Measurements from ENCODE around the gene TXNDC11.

The TXNDC11 gene

DNA sequence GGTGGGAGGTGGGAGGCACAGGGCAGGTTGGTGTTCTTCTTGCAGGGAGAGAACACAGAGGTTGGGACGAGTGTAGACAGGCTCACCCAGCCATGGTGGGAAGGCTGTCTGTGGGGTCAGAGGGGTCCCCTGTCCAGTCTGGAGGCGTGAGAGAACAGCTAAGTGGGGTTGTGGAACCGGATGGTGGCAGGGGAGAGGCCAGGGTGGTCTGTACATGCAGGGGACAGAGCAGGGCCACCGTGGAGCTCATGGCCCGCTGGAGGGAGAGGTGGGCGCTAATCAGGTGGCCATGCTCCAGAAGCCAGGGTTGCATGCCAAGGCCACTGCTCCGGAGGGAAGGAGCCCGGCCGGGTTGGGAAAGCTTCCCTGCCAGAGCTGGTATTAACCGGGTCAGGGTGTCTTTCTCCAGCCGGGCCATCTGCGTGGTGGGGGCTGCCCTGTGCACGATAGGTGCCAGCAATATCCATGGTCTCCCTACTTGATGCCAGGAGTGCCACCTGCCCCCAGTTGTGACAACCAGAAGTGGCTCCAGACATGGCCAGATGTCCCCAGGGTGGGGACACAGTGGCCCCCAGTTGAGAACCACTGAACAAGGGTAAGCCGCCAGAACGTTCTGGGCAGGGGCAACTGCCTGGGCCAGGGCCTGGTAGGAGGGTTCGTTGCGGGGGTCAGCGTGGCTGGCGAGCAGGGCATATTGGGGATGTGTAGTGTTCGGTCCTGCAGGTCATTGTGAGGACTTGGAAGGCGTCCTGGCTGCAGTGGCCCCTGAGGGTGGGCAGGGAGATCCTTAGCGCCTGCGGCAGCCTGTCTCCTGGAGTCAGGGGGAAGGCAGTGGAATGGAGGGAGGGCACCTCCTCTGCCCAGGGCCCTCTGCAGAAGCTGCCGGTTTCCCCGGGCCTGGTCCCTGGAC, 69.3 kb downstream of the TXNDC11 start:
- DNase-seq: peak in 1 of 2 experiments; percentile 10

DNA sequence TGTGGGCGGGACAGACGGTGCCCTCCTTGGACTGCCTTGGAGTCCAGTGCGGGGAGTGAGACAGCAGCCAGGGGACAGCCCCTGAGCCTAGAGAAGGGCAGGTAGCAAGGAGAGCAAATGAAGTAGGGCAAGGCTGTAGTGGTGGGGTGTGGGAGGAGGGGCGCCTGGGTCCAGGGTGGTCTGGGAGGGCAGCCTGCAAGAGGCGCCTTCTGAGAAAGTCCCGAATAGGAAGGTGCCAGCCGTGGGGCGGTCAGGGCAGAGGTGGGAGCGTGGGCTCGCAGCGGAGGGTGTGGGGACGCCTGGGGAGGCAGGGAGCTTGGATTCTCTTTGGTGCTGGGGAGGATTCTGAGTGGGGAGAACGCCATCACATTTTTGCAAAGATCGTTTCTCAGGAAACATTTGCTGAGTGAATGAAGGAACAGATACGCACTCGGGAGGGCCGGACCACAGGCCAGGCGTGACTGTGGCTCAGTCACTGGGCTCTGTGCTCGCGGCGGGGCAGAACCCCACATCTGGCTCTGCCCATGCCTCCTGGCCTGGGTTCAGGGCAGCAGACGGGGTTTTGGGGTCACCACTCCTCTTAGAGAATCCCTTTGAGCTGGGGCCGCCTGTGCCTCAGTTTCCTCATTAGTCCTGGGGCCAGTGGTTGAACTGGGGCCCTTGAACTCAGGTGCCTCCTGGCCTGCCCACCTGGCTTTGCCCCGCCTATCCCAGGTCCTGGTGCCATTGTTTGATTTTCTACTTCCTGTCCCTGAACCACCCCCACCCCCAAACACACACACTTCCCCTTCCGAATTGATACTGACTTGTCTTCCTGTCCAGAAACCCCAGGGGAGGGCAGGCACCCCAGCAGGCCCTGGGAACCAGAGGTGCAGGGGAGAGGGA, 70.2 kb downstream of the TXNDC11 start:
- DNase-seq: no peak

DNA sequence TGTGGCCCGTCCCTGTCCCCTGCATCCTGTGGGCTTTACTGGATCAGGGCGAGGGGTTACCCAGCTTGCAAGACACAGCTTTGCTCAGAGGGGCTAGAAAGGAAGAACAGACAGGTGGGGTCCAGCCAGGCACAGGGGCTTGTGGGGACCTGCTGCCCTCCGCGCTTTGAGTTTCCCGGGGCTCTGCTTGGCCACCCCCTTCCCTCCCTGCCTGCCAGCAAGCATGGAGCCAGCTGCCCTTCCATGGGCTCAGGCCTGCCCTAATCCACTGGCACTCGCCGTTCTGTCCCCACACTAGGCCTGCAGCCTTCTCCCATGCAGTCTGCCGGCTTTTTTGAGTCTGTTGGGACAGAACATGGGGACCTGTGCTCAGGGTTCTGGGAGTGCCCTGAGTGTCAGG, 71.0 kb downstream of the TXNDC11 start:
- no peak for DNase-seq

DNA sequence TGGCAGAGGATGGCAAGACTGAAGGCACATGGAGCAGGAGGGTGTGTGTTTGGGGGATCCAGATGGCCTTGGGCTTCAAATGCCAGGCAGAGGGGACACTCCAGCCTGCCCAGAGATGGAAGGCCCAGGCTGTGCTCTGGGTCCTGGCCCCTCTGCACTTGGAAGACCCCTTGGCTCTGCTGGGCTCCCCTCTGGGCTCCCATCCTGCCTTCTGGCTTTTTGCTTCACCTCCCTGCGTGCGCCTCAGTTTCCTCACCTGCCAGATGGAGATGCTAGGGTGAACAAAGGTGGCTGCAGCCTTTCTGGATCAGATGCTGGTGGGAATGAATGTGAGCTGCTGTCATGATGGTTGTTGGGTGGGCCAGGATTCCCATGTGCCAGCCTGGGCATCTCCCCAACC, 71.4 kb downstream of the TXNDC11 start:
- DNase-seq: no peak

DNA sequence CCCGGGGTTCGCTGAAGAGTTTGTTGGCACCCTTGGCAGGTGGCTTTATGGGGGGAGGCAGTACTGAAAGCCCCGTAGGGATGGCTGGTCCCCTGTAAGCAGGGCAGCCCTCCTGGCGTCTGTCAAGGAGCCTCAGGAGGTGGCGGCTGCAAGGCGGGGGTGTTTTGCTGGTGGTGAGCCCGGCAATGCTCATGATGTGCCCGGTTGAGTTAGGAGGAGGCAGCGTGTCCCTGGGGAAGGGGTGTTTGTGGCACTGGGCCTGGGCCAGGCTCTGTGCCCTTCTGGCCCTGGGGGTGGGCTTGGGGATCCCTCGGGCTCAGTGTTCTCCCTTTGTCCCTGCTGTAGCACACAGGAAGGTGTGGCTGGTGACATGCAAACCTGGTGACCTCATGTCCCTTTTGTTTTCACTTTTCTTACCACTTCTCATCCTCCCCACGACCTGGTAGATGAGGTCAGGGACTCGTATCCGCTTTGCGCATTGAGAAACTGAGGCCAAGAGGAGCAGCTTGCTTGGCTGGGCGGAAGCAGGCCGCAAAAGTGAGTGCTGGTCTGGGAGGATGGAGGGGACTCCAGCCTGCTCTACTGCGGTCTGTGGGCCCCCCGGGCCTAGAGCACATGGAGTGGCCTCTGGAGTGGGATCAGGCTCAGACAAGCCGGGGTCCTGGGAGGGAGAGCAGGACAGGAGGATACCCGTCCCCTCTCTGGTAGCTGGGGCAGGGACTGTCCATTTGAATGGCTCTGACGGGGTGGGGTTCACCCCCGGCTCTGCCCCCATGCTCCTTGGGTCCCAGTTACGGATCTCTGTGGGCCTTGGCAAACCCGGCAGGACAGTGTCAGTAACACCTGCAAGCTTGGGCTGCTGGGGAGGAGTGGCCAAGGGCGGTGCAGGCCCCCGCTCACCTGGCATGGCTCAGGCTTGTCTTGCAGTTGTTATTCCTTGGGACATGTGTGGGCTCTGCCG, 72.2 kb downstream of the TXNDC11 start:
- DNase-seq: no peak

DNA sequence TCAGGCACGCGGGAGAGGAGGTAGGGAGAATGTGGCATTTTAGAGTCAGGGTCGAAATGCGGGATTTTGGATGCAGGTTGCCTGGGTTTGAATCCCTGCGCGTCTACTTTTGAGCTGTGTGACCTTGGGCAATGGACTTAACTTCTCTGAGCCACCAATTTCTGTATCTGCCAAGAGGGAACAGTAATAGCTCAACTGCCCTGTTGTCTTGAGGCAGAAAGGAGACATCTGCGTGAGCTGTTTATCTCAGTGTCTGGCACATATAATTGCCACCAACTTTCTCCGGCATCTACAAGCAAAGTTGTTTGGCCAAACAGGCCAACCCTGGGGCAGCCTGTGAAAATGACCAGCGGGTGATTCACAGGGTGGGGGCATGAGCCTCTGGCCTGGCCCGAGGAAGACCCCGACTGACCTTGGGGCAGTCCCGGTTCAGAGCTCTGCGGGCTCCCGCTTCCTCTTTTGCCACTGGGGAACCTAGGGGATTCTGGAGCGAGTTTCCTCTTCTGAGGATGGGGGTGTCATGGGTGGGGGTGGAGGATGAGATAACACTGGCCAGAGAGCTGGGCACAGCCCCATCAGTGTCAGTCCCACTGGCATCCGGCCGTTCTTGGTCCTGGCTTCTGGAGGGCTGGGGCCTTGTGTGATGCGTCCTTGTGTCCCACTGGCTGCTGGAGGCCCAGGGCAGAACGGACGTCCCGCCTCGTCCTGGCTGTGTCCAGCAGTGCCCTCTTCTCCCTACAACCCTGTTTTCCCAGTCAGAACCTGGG, 73.1 kb downstream of the TXNDC11 start:
- DNase-seq: no peak

DNA sequence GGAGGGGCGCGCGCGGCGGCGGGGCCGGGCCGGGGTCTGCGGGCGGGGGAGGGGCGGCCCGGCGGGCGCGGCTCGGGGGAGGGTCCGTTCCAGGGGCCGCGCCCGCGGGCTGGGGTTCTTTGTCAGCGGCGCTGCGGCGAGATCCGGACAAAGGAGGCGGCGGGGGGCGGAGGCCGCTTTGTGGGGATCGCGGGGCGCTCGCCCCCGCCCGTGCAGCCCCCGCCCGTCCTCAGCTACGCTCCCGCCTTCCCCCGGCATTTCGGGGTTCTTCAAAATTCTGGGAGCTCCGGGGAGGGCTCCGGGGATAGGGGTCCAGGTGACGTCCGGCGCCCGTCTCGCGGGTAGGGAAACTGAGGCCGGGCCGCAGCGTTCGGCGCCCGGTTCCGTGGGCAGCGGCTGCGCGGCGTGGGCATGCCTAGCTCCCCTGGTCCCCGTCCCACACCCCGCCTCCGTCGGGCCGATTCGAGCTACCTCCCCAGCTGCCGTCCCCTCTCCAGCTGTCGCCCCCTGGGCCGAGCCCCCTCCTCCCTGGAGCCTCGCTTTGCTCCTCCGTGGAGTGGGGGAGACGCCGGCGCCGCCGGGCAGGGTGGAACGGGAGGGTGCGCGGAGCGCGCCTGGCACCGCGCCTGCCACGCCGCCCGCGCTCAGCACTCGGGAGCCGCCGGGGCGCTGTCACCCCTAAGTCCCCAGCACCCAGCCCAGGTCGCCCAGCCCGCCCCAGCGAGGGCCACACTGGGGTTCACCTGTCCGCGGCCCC, 73.9 kb downstream of the TXNDC11 start:
- no peak for DNase-seq

DNA sequence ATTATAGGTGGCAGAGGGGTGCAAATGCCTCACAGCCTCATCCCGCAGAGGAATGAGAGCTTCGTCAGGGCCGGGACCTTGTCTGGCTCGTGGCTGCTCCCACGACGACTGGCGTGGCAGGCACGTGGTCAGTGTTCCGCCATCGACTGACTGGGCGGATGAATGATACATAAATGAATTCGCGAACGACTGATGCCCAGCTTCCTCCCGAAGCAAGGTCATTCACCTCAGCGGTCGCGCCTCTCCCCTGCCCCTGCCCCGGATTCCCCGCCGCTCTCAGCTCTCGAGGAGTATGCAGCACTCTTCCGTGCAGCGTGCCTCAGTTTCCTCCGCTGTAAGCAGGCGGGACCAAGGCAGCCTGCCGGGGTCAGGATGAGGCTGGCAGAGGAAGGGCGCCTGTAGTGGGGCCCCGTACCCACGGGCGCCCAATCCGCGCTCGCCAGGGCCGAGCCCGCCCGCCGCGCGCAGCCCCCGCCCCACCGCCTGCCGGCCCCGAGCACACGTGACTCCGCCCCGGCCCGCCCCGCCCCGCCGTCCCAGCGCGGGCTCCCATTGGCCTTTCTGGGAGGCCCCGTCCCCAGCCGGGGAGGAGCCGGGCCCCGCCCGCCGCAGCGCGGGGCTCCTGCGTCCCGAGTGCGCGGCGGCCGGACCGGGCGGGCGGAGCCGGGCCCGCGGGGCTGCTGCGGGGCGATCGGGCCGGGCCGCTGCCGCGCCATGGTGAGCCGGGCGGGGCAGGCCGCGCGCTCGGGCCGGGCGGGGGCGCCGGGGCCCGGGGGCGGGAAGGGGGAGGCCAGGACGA, 74.6 kb downstream of the TXNDC11 start, which contains the start of gene SNN:
Gene SNN, plus strand, starts transcription at position 632 of the 799 bp plus-strand sequence. CDS start 7,605 bp downstream, outside the sequence.
- peak; percentile 42 to 89 for DNase-seq

DNA sequence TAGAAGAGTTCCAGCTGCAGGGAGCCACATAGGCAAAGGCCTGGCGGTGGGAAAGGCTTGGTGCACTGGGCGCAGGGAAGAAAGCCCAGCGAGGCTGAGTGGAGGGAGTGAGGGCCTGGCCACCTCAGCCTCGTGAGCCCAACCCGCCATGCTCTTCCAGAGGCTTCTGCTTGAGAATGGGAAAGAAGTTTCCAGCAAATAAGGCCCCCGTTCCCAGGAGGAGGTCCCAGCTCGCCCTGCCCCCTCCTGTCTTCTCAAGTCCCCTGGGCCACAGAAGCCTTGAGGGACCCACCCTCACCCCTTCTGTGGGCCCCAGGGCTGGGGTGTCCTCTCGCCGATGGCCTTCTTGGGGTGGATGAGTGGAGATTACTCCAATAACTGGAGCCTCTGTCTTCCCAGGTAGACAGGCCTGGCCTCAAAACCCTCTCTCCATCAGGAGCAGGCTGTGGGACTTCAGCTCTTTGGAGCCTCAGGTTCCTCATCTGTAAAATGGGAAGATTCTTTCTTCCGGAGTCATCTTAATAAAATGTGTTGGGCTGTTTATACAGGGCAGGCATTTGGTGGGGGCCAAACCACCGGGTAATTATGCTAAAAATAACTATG, 75.3 kb downstream of the TXNDC11 start:
- DNase-seq: no peak

DNA sequence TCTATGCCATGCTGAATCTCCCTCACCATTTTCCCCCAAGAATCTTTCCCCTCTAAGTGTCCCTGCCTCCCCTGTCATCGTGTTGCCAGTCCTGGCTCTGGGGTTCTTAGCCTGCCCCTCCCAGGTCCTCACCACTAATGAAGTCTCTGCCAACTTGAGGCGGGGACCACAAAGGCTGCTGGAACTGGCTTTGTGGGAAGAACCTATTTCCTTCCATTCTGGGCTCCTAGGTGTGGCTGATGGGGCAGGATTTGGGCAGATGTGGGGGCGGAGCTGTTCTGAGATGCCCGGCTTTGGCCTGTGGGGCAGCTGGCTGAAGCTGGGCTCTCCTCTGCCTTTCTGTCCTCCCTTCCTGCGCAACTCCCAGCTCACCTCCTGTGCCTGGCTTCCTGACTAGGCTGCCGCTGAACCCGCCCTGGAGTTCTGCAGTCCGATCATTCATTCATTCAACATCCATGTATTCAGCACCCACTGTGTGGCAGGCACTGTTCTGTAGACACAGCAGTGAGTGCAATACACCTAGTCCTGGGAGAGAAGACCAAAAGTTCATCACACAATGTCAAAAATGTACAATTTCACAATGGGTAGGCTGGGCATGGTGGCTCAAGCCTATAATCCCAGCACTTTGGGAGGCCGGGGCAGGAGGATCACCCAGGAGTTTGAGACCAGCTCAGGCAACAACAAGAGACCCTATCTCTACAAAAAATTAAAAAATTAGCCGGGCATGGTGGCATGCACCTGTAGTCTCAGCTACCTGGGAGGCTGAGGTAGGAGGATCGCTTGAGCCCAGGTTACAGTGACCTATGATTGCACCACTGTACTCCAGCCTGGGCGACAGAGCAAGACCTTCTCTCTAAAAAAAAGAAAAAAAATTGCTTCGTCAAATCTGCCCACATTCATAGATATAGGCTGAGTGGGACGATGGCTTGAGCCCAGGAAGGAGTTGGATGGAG, 76.3 kb downstream of the TXNDC11 start:
- DNase-seq: no peak

DNA sequence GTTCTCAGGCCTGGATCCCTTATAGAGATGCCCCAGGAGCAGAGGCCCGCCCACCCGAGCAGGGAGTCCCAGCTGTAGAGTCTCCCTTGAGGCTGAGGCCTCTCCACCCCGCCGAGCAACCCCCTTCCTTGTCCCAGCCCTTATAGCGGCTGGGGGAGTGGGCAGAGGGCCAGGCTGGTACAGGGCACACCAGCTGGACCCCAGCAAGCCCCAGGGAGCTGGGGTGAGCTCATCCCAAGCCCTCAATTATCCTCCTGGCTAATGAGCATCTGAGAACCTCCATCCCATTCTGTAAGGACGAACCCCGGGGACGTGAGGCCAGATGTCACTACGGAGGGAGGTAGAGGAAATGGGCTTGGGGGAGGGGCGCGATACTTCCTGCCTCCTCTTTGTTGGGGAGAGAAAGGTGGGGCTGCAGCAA, 77.6 kb downstream of the TXNDC11 start:
- DNase-seq: peak in 1 of 2 experiments; percentile 48

DNA sequence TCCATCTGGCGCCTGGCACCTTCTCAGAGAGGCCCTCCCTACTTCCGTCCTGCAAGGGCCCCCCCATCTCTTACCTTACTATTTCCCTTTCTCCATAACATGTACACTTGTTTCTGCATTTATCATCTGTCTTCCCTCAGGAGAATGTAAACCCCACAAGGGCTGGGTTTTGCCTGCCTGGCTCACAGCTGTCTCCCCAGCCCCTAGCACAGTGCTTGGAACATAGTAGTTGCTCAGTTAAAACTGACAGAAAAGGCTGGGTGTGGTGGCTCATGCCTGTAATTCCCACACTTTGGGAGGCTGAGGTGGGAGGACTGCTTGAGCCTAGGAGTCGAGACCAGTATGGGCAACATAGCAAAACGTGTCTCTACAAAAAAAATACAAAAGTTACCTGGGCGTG, 80.1 kb downstream of the TXNDC11 start:
- DNase-seq: no peak

DNA sequence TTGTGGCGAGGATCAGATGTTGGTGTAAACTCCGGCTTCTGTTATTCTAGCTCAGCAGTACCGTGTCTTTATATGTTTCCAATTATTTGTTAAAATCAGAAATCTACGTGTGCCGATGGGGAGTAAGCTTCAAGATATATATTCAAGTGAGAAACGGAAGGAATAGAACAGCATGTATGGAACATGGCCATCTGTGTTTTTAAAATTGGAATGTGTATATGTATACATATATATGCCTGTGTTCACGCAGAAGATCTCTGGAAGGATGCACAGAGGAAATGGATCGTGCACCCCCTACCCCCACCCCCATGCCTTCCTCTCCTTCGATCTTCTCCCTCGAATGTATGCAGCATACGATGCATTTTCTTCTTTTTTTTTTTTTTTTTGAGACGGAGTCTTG, 82.1 kb downstream of the TXNDC11 start:
- DNase-seq: no peak

DNA sequence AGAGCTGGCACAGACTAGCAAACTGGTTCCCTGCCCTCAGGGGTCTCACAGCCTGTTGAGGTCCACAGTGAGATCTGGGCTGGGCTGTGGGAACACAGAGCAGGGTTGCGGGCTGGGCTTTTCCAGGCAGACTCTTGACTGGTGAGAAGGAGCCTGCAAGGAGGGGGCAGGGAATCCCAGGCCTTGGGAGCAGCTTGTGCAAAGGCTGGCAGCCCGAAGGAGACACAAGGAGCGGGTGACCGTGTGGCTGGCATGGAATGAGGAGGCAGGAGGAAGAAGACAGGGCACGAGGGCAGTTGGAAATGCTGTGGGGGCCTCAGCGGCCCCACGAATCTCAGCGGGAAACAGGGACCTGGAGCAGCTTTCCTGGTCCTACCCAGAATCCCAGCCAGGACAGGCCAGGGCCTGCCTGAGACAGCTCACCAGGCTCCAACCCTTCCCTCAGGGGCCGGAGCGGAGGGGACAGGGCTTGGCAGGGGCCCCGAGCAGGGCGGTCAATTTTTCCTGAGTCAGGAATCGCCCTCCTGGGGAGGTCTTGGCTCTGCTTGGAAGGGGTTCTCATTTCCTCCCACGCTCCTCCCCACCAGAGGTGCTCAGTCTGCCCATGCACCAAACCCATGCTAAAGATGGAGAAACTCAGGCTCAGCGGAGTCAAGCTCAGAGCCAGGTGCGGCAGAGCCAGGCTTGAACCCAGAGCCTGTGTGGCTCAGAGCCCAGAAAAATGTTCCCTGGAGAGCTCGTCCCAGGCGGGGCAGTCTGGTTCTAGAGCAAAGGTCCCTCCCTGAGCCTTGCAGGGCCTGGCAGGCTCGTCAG, 83.6 kb downstream of the TXNDC11 start:
- DNase-seq: peak; percentile 10 to 77

DNA sequence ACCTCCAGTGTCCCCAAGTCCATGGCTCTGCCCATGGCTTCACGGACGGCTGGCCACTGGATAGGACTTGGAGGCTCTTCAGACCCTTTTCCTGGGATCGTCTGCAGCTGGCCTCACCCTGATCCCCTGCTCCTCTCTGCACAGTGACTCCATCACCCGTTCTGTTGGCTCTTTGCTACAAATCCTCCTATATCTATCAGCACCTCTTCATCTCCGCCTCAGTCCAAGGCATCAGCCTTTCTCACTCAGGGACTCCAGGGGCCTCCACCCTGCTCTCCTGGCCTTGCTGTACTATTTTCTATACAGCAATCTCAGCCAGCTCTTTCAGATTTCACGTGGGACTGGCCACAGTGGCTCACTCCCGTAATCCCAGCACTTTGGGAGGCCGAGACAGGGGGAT, 85.1 kb downstream of the TXNDC11 start:
- DNase-seq: no peak

DNA sequence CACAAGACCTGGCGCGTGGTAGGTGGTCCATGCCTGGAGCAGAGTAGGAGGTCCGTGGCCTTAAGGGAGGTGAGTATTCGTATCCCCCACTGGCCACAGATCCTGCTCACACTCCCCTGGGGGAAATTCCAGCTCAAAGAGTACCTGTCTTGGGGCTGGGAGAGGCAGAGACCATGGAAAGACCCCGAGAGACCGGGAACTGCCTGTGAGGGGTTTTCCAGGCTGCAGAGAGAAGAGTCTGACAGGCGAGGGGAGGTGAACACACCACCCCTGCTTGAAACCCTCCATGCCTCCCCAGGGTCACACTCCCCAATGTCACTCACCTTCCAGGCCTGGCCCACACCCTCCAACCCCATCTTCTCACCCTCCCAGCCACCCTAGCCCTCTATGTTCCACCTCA, 87.0 kb downstream of the TXNDC11 start:
- DNase-seq: no peak

DNA sequence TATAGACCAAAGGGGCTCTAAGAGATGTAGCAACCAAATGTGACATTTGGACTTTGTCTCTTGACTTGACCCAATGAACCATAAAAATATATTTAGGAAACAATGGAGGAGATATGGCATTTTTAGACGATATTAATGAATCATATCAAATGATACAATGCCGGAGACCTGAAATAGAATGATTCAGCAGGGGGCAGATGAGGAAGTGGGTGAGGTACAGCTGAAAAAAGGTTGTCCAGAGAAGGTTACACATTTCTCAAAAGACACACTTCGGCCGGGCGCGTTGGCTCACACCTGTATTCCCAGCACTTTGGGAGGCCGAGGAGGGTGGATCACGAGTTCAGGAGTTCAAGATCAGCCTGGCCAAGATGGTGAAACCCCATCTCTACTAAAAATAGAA, 90.9 kb downstream of the TXNDC11 start:
- no peak for DNase-seq

Data from NCI-H446 (cell line).